Forelimb muscle (tissue), 1 donor: ENCODE measurements around the gene PTPRF. TPM values are rescaled to one million over a fixed set of nuclear protein-coding genes. Genes with fewer than 3 reads are reported as not detected.
"Not testable (repeated sequence)": the region's sequence is repeated elsewhere in the genome, so short reads cannot be mapped to it uniquely, and the experiment has no call there.

Experiments
- DNase-seq: peaks from one replicate; pipeline ENCODE4 v3.0.0-alpha.2; 2013; ENCODE audit warnings: low read depth
- polyA plus RNA-seq: library from polyadenylated mRNA; unstranded; fragments of 120-200 nt; gene quantifications from one replicate; pipeline ENCODE4 v1.2.1, GENCODE V29; 2013; ENCODE audit not compliant: insufficient read length

The PTPRF gene
- polyA plus RNA-seq, 1 donor, result 10.4 TPM

DNA sequence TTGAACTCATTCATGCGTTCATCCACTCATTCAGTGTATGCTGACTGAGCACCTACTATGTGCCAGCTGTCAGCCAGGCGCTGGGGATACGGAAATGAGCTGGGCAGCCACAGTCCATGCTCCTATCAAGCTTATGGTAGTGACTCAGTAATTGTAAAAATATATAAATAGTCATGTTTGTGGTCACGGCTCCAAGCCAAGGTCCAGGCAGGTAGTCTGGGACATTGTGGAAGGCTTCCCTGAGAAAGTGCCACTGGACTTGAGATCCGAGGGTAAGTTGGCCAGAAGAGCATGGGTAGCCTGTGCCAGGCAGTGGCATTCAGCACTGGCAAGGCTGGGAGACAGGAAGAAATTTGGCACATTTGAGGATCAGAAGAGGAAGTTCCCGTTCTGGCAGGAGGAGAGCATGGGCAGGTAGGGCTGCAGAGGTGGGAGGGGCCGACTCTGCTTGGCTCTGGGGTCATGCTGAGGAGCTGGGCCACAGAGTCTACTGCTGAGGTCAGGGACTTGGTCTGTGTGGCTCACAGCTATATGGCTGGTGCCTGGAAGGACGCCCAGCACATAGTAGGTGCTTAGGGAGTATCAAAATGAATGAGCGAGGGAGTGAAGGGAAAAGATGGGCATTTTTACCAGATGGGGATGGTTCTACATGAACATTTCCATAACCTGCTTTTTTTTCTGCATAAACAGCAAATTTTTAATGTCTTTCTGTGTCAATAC is 6.9 kb downstream of the PTPRF start:
- DNase-seq, result no peak

DNA sequence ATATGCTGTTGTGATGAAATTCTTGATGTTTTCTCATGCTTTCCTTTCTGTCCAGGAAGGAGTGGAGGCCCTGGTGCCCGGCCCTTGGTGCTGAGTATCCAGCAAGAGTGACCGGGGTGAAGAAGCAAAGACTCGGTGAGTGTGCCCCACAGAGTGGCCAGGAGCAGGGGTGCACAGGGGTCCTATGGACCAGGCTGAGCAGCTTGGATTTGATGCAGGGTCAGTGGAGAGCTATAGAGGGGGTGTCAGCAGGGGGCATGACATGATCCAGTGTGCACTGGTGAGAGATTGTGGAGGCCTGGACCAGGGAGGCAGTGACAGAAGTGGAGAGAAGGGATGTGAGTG is 7.4 kb downstream of the PTPRF start:
- DNase-seq, result no peak

DNA sequence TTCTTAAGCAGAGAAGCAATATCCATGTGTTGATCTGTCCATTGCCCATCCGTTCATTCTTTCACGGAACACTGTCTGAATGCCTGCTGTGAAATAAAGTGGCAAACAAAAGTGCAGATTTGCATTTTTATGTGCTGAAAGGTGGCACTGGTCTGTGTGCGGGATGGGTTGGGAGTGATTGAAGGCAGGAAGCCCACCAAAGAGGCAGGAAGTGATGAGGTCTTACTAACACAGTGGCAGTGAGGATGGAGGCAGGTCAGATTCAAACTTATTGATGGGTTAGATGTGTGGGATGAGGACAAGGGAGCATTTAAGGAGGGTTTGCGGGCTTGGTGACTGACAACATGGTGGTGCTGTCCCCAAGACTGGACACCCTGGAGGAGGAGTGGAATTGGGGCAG is 8.3 kb downstream of the PTPRF start:
- no peak for DNase-seq

DNA sequence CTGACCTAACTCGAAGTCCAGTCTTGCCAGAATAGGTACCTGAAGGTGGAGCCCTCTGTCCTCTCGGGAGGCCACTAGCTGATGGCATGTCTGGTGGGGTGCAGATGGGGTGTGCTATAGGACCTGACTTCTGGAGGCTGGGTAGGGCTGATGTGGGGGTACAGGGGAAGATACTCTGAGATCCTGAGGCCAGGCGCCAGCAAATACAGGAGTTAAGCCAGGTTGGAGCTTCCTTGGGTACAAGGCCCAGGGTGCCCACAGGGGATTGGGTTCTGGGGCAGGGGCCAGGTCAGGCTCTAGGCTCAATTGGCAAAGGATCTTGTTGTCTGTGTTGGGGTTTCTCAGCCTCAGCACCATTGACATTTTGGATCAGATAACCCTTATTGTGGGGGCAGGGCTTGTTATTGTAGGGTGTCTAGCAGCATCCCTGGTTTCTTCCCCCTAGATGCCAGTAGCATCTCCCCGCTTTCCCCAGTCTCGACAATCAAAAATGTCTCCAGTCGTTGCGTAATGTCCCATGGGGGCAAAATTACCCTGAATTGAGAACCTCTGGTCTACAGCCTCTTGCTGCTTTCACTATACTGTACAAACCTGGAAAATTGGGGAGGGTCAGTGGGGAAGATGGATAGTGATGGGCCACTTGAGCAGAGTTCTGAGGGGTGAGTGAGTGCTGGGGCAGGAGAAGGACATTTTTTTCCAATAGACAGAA is 9.2 kb downstream of the PTPRF start:
- DNase-seq, result no peak

DNA sequence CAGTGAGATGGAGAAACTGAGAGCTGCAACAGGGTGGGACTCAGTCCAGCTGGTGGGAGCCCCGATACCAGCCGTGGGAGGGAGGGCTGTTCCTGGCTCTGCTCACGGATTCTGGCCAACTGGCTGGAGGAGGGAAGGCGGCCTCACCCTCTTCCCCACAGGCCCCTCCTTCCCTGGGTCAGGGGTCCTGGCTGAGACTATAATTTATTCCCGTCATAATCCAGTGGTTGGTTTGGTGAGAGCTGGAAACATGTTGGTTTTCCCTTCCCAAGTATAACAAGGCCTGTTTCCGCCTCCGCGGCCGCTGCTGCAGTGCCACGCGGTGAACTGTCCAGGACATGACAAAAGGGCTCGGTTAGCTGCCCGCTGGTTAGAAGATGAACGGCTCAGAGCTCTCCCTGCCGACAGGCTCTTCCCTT is 10.0 kb downstream of the PTPRF start:
- DNase-seq, result no peak

DNA sequence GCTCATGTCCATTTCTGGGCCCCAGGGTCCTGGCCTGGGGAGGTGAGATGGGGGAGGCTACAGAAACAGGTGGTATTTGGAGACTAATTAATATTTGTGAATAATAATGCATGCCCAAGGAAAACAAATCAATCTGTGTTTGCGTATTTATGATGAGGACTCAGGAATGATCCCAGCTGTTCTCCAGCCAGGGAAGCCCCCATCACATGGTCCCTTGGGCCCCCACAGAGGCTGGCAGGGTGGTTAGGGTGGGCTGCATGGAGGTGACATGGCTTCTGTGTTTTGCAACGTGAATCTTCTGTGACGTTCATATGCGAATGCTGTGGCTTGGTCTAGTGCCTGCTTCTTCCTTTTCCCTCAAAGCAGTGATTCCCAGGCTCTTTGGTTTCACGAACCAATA is 10.5 kb downstream of the PTPRF start:
- DNase-seq, result no peak

DNA sequence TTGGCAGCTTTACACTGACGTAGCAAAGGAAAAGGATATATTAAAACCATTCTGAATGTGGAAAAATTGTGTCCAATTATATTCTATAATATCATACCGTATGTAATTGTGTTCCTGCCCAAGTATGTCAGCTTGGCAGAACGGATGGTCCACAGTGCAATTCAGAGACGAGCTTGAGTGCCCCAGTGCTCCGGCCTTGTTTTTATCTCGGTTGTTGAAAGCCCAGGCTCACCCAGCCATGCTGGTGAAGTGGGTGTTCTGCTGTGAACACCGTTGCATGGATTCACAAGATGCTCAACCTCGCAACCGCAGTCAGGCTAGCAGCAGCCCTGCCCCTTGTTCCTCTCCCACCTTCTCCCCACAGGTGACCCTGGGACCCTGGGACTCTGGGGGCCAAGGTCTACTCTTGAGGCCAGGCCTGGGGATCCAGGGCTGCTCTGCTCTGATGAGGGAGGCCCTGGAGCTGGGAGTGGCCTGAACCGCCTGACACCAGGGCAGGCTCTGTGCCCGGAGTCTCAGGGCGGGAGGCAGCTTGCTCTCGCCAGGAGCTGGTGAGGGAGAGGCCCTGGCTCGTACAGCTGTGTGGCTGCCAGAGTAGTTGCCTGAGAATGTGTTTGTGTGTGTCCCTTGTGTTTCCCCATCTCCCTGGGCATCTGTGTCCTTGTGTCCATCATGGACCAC is 11.2 kb downstream of the PTPRF start:
- no peak for DNase-seq

DNA sequence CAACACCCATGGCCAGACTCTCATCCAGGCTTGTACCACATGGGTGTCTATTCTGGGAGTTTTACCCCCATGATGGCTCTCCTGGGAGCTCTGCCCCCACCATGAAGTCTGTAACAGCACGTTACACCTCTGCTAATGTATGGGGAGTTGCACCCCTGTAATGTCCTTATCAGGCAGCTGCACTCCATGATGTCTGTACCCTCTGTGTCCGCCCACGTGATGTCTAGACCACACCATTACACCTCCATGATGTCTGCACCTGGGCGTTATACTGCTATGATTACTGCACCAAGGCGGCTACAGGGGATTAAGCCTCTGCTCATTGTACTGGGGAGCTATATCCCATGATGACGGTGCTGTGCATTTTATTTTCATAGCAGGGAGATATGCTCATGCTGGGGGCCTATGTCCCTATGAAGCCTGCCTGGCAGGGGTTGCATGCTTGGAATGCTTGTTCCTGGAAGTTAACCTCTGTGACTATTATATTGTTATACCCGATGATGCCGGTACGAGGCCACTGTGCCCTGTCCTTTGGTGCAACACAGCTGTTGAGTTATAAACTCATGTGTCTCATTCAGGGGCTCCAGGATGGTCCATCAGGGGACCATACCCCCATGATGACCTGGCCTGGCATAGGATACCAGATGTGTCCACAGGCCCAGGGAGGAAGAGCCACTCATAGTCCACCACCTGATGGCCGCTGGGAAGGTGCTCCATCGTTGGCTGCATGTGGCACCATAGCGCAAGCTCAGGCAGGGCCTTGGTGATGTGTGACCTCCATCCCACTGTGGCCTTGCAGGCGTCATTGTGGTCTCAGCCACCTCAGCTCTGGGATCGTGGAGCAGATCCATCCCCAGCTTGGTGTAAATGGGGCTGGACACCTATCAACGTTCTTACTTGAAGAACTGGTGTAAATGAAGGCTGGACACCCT is 12.1 kb downstream of the PTPRF start:
- DNase-seq, result no peak

DNA sequence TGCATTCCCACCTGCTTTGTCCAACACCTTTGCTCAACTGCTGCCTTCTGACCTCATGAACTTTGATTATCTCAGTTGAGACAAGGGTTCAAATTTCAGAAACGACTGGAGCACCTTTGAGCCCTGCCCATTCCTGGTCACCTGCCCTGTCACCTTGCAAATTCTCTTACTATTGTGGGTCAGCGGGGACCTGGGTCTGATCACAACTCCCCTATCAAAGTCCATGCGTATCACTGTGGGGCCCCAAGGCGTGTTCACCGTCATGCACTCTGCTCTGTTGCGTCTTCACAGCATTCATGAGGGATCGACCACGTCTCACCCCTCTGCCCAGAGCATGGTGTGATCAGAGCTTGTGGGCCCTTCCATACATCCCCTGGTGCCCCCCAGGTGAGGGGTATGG is 12.9 kb downstream of the PTPRF start:
- no peak for DNase-seq

DNA sequence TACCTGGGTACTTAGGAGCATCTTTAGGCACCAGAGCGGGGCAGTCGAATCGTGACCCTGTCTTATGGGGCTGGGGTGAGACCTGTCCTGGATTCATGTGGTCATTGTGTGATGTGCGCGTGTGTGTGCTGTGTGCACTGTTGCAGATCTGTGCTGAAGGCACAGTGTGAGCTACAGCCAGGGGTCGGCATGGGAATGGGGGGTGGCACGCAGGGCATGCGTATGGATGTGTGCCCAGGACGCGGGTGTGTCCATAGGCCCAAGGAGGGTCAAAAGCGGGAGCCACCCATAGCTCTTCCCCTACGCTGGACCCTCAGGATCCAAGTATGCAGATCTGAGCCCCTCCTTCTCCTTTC is 14.6 kb downstream of the PTPRF start:
- no peak for DNase-seq

DNA sequence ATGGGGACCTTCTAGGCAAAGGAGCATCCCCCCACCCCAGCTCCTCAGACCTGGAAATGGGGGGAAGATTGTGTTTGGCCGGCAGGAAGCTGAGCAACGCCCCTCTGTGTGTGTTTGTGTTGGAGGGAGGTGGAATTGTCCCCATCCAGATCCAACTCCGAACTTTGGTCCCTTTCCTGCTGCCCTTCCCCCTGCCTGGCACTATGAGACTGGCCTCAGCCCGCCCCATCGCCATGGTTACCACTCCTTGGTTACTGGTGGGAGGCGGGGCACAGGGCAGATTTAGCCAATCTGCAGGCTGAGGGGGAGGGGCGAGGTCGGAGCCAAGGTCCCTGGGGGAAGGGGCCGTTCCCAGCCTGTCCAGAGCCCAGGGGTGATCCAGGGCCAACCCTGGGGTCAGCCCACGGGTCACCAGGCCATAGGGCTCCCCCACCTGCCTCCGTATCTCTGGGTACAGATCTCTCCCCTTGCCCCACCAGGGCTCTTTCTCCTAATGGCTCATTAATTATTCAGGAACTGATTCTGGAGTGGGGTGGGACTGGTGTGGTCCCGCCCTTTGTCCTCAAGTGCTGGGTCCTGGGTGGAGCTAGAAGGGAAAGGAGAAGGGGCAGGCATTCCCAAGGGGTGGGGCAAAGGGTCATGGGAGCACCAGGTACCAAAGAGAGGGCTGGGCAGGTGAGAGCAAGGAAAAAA is 15.2 kb downstream of the PTPRF start:
- no peak for DNase-seq

DNA sequence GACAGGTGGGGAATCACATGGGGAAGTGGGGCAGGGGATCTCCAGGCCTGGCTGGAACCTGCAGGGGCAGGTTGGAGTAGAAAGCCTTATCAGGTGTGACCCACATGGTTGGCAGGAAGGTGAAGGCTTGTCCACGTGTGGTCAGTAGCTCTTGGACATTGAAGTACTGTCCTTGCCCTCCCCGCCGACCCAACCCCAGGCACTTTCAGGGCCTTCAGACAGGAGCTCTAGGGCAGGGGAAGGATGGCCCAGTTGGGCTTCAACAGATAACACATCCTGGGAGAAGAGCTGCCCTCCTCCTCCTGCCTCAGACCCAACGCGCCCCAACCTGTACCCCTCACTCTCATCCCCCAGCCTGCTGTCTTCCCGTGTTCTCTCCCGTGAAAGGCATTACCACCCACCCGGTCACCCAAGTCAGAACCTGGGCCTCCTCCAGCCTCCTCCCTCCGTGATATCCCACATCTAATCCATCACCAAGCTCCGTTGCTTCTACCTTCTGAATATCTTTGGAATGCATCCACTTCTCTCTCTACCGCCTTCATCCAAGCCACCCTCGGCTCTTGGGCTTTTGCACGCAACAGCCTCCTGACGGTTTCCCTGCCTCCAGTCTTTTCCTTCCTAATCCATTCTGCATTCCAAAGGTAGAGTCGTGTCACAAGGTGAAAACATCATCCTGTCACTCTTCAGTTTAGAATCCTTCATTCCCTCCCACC is 15.9 kb downstream of the PTPRF start:
- no peak for DNase-seq

DNA sequence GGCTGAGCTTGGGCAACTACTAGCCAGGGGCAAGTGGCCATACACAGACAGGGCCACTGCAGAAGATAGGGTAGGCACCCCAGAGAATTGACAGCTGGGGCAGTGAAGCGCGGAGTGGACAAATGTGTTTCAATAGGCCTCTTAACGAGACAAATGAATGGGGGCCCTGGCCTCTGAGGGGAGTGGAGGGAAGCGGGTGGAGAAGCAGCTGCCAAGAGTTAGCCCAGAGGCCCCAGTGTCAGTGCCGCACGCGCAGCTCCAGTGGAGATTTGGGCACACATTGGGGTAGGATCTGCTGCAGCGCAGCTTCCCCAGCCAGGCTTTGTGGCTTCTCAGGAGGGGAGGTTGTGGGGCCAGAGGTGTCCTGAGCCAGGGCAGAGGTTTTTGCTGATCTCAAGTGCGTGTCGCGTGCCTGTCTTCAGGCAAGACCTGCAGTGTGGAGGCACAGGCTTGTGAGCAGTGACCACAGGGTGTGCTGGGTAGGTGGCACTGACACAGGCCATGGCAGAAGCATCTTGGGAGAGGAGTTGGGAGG is 16.9 kb downstream of the PTPRF start:
- DNase-seq, result no peak

DNA sequence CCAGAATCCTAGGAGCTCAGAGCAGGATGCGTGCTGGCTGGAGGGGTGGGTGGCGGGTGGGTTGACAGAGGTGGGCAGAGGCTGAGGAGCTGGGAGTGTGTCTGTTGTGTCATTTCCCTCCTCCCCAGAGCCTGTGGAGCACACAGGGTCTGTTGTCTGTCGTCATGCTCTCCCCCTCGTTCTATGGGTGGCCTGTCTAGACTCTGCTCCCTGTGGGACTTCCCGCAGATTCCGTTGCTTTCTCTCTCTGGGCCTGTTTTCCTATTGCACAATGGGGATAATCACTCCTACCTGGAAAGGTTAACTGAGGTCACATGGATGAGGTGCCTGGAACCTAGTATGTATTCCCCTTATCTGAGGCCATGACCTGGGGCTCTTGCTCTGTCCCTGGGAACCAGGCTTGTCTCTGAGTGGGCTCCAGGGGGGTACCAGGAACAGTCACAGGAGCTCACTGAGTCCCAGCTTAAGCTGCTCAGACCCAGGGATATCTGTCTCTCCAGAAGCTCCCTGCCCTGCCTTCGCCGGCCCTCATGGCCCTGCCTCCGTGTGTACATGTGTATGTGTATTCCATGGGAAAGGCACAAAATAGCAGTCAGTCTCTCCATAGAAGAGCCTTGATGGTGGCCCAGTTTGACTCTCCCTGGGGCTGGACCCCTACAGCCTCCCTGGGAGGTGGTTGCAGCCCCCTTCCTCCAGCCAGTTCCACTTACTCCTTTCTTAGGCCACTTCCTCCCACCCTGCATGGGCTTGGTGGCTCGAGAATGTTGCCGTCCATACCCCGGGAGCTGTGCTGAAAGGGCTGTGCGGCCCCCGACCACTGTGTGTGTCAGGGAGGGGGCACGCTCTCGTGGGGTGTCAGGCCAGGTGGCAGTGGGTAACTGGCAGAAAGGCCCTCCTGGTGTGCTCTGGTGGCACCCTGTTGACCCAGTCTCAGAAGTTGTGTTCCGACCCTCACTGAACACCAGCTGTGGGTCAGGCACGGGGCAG is 17.9 kb downstream of the PTPRF start:
- DNase-seq, result no peak

DNA sequence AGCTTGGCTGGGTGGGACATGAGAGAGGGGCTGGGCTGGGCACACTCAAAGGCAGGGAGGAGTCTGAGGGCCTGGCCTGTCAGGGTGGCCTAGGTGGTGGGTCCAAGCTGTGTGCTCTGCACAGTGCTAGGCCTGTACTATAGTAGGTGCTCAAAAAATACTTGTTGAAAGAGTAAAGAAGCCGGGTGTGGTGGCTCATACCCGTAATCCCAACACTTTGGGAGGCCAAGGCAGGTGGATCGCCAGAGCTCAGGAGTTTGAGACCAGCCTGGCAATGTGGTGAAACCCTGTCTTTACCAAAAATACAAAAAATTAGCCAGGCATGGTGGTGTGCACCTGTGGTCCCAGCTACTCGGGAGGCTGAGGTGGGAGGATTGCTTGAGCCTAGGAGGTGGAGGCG is 18.7 kb downstream of the PTPRF start:
- not testable (repeated sequence) for DNase-seq

DNA sequence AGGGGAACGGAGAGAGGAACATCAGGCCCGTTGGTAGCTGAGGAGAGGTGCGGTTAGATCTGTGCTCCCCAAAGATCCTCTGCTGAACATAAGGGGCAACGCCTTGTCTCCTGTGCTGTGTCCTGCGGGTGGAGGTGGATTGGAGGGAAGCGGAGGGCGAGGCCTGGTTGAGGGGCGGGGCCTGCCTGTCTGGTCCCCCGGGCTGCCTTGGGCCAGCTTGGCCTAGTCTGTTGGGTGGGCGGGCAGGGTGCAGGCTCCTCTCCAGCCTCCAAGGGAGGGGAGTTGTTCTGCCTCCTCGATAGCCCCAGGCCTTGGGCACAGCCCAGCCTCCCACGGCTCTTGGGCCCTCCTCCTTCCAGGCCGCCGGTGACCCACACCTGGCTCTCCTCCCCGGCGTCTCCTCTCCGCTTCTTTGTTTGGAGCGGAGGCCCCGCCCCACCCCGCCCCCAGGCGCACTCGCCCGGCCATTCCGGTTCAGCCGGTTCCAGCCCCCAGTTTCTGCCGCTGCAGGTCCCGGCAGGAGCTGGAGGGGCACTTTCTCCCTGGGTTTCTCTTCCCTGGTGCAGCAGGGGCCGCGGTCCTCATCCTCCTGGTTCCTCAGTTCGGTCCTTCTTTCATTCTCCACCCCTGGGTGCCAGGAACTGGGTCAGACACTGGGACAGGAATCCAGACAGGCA is 19.4 kb downstream of the PTPRF start:
- no peak for DNase-seq

DNA sequence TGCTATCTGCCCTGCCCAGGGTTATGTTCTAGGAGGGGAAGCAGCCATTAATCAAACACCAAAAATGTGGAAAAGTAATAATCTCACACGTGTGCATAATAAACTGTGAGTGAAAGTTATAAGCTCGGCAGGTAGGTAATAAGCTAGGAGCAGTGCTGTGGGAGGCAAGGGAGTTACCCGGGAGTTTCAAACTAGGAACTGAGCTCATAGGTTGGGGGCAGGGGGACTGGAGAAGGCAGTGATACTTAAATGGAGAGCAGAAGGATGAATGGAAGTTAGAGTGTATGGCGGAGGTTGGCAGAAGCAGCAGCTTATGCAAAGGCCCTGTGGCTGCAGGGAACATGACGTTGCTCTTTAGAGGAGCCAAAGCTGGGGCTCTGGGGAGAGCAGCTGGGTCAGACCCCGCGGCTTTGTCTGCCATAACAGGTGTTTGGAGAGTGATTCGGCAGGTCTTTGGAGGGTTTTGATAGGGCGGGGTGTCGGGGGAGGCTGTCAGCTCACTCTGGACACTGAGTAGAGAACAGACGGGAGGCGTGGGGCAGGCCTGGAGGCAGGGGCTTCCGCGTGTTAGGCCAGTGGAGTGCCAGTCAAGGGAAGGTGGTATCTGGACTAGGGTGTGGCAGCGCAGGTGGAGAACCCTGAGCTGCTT is 20.0 kb downstream of the PTPRF start:
- DNase-seq, result no peak

DNA sequence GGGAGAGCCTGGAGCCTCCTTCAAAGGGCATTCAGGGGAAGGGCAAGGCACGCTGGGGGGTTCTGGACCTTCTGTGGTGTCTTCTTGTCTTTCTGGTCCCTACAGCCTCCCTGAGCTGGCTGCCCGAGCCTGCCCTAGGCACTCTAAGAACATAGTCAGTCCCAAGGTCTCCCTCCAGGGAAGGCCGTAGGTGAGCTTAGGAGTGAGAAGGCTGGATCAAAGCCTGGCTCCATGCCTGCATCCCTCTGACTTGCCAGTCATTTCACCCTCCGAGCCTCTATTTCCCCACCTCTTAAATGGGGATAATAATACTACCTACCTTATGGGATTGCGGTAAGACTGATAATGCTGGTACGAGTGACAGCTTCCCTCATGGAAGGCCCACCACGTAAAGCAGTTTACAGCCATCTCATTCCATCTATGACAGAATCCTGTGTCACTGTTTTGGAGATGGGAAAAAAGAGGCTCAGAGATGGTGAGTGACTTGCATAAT is 20.8 kb downstream of the PTPRF start:
- no peak for DNase-seq
